ENCODE results near the gene FBXO15.

The FBXO15 gene

GRCh38 chr18:74073957-74074667 is 73.5 kb downstream of the FBXO15 start:
- Histone ChIP-seq H3K27me3 (ENCODE audit: insufficient read depth, poor library complexity, severe bottlenecking) (no peaks in the 10 kb centered on the region), H3K9me3 (ENCODE audit: severe bottlenecking) (no peaks in the 10 kb centered on the region), H3K27ac (ENCODE audit: poor library complexity, severe bottlenecking) (no peak overlapping the region), H3K4me3 (ENCODE audit: severe bottlenecking) (no peak overlapping the region), H3K4me1 (ENCODE audit: insufficient read depth, poor library complexity, severe bottlenecking) (no peaks in the 10 kb centered on the region), H3K36me3 (ENCODE audit: low read depth) (no peaks in the 10 kb centered on the region)
- no peak for ATAC-seq (ENCODE audit: low read depth)
- DNase-seq (ENCODE audit: low spot score) = no peak
- no peak for TF ChIP-seq CTCF (IDR thresholded peaks at IDR 0.05; ENCODE audit: poor library complexity, severe bottlenecking)

GRCh38 chr18:74069178-74070050 is 78.2 kb downstream of the FBXO15 start:
- ATAC-seq (ENCODE audit: low read depth) = no peak
- no peaks in the 10 kb centered on the region for H3K4me1 ChIP-seq (ENCODE audit: insufficient read depth, poor library complexity, severe bottlenecking)
- no peak overlapping the region for H3K27ac ChIP-seq (ENCODE audit: poor library complexity, severe bottlenecking)
- no peaks in the 10 kb centered on the region for H3K9me3 ChIP-seq (ENCODE audit: severe bottlenecking)
- no peaks in the 10 kb centered on the region for H3K27me3 ChIP-seq (ENCODE audit: insufficient read depth, poor library complexity, severe bottlenecking)
- TF ChIP-seq CTCF (IDR thresholded peaks at IDR 0.05; ENCODE audit: poor library complexity, severe bottlenecking) = no peak
- no peak for DNase-seq (ENCODE audit: low spot score)
- H3K4me3 ChIP-seq (ENCODE audit: severe bottlenecking) = no peak overlapping the region
- no peaks in the 10 kb centered on the region for H3K36me3 ChIP-seq (ENCODE audit: low read depth)

- DNase-seq (ENCODE audit: low spot score) (no peak), ATAC-seq (ENCODE audit: low read depth) (no peak)
- Histone ChIP-seq H3K27me3 (ENCODE audit: insufficient read depth, poor library complexity, severe bottlenecking) (peaks cover 8% of the 10 kb centered on the region), H3K4me1 (ENCODE audit: insufficient read depth, poor library complexity, severe bottlenecking) (no peaks in the 10 kb centered on the region), H3K9me3 (ENCODE audit: severe bottlenecking) (no peaks in the 10 kb centered on the region), H3K36me3 (ENCODE audit: low read depth) (no peaks in the 10 kb centered on the region), H3K4me3 (ENCODE audit: severe bottlenecking) (no peak overlapping the region), H3K27ac (ENCODE audit: poor library complexity, severe bottlenecking) (no peak overlapping the region)
- TF ChIP-seq CTCF (IDR thresholded peaks at IDR 0.05; ENCODE audit: poor library complexity, severe bottlenecking) = no peak
These were observed 79.3 kb downstream of the FBXO15 start for GRCh38 chr18:74068296-74068695.

GRCh38 chr18:74066018-74066417 is 81.6 kb downstream of the FBXO15 start:
- Histone ChIP-seq H3K9me3 (ENCODE audit: severe bottlenecking) (no peaks in the 10 kb centered on the region), H3K36me3 (ENCODE audit: low read depth) (no peaks in the 10 kb centered on the region), H3K4me3 (ENCODE audit: severe bottlenecking) (no peak overlapping the region), H3K27ac (ENCODE audit: poor library complexity, severe bottlenecking) (no peak overlapping the region), H3K4me1 (ENCODE audit: insufficient read depth, poor library complexity, severe bottlenecking) (no peaks in the 10 kb centered on the region), H3K27me3 (ENCODE audit: insufficient read depth, poor library complexity, severe bottlenecking) (peaks cover 23% of the 10 kb centered on the region)
- ATAC-seq (ENCODE audit: low read depth) (no peak), DNase-seq (ENCODE audit: low spot score) (no peak)
- TF ChIP-seq CTCF (IDR thresholded peaks at IDR 0.05; ENCODE audit: poor library complexity, severe bottlenecking) = no peak
